HUES48 (cell line): Measurements from ENCODE around the gene PLEKHA8.

Experiments used
- H3K27ac ChIP-seq: one replicate; pipeline ENCODE4 v1.7.0; 2013; ENCODE audit warnings: low read depth, low read length, inconsistent platforms
- H3K27me3 ChIP-seq: 2 replicates; pipeline ENCODE4 v1.6.1; 2013; ENCODE audit warnings: mild to moderate bottlenecking, low read length; ENCODE audit not compliant: control insufficient read depth, insufficient read depth
- H3K36me3 ChIP-seq: 2 replicates; pipeline ENCODE4 v1.6.1; 2013; ENCODE audit warnings: low read length; ENCODE audit not compliant: control insufficient read depth, insufficient read depth
- H3K4me1 ChIP-seq: 2 replicates; pipeline ENCODE4 v1.6.1; 2013; ENCODE audit warnings: mild to moderate bottlenecking, low read length; ENCODE audit not compliant: control insufficient read depth, insufficient read depth
- H3K4me3 ChIP-seq: 2 replicates; pipeline ENCODE4 v1.5.1; 2013; ENCODE audit warnings: mild to moderate bottlenecking, low read depth, low read length
- H3K9ac ChIP-seq: 2 replicates; pipeline ENCODE4 v1.6.1; 2013; ENCODE audit warnings: mild to moderate bottlenecking, low read depth, low read length, moderate library complexity
- H3K9me3 ChIP-seq: 2 replicates; pipeline ENCODE4 v1.6.1; 2013; ENCODE audit warnings: low read length; ENCODE audit not compliant: control insufficient read depth, insufficient read depth

The PLEKHA8 gene

GRCh38 chr7:29996321-29996720 is 31.9 kb upstream of the PLEKHA8 start:
- H3K4me3 ChIP-seq = no peak overlapping the region
- H3K9ac ChIP-seq = no peak overlapping the region
- no peak overlapping the region for H3K27ac ChIP-seq
- H3K9me3 ChIP-seq = peaks cover 10% of the 10 kb centered on the region
- no peaks in the 10 kb centered on the region for H3K27me3 ChIP-seq
- no peaks in the 10 kb centered on the region for H3K36me3 ChIP-seq
- no peaks in the 10 kb centered on the region for H3K4me1 ChIP-seq

DNA sequence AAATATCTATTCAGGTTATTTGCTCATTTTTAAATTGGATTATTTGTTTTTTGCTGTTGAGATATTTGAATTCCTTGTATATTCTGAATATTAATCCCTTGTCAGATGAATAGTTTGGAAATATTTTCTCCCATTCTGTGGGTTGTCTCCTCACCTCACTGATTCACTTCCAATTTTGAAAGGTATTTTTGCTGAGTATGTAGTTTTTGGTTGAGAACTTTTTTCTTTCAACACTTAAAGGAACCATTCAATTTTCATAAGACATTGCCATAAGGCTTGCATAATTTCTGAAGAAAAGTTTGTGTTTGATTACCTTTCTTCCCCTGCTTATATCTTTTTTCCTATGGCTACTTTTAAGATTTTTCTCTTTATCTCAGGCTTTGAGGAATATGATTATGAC is 29.7 kb upstream of the PLEKHA8 start:
- Histone ChIP-seq H3K4me3 (no peak overlapping the region), H3K9ac (no peak overlapping the region), H3K36me3 (no peaks in the 10 kb centered on the region), H3K27me3 (no peaks in the 10 kb centered on the region), H3K27ac (no peak overlapping the region), H3K4me1 (peaks cover 8% of the 10 kb centered on the region), H3K9me3 (peaks cover 10% of the 10 kb centered on the region)

- Histone ChIP-seq H3K27me3 (no peaks in the 10 kb centered on the region), H3K27ac (no peak overlapping the region), H3K9ac (no peak overlapping the region), H3K4me3 (no peak overlapping the region), H3K36me3 (no peaks in the 10 kb centered on the region), H3K4me1 (peaks cover 15% of the 10 kb centered on the region), H3K9me3 (no peaks in the 10 kb centered on the region)
These were observed 26.2 kb upstream of the PLEKHA8 start for GRCh38 chr7:30001998-30002397.

- Histone ChIP-seq H3K27ac (no peak overlapping the region), H3K36me3 (no peaks in the 10 kb centered on the region), H3K4me3 (no peak overlapping the region), H3K9ac (no peak overlapping the region), H3K9me3 (no peaks in the 10 kb centered on the region), H3K27me3 (no peaks in the 10 kb centered on the region), H3K4me1 (peaks cover 15% of the 10 kb centered on the region)
These were observed 25.1 kb upstream of the PLEKHA8 start for GRCh38 chr7:30003098-30003497.

DNA sequence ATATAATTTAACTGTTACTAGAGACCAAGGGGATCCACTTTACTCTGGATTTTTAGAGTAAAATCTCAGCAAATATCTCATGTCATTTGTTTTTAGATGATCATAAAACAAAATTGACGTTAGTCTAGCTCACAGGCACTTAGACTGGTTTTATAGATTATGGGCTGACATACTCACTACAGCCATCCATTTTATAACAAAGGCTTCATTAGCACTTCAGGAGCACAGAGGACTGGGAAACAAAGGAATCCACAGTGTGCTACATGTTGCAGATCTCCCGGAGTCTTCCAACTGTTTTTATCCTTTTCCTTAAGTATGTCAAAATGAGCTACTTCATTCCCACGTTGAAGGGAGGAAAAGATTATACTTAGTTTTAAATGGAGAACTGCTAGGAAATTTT is 22.7 kb upstream of the PLEKHA8 start:
- Histone ChIP-seq H3K27ac (peak overlapping the region; percentile 1), H3K9me3 (no peaks in the 10 kb centered on the region), H3K27me3 (no peaks in the 10 kb centered on the region), H3K4me3 (no peak overlapping the region), H3K4me1 (peaks cover 15% of the 10 kb centered on the region), H3K36me3 (no peaks in the 10 kb centered on the region), H3K9ac (no peak overlapping the region)

DNA sequence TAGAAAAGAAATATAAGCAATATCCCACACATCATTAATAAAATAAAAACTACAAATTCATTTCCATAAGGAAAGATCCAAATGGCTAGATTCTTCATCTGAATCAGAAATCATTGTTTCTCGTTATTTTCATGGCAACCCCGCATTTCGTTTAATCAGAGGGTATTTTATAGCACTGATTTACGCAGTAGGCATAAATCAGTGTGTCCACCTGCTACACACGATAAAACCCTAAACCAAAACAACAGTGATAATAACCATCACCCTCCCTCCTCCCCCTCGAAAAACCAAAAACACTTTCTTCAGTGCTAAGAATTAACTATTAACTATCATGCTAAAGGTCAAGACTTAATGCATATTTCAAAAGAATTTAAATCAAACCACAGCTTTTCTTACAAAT is 18.2 kb upstream of the PLEKHA8 start:
- Histone ChIP-seq H3K27ac (no peak overlapping the region), H3K9me3 (no peaks in the 10 kb centered on the region), H3K27me3 (no peaks in the 10 kb centered on the region), H3K36me3 (peaks cover 16% of the 10 kb centered on the region), H3K4me1 (peaks cover 7% of the 10 kb centered on the region; the same call in 1 of the 2 replicates), H3K4me3 (no peak overlapping the region), H3K9ac (no peak overlapping the region)

DNA sequence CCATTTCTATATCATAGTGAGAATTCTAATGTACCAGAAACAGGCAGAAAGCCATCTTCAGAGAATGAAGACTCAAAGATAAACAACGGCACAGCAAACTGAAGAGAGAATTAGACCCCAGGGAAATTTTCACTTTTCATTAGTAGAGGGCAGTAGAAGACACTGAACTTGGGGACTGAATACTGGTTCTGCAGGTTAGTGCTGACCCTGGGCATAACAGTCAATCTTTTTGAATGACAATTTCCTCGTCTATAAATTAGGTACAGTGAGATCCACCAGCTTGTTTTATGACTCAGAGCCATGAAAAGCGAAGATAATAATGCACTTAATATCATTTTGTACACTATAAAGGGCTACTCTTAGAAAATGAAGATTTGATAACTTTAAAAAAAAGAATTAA is 15.5 kb upstream of the PLEKHA8 start:
- H3K4me1 ChIP-seq = no peaks in the 10 kb centered on the region

GRCh38 chr7:30018451-30018850 is 9.8 kb upstream of the PLEKHA8 start:
- Histone ChIP-seq H3K36me3 (peaks cover 57% of the 10 kb centered on the region), H3K4me1 (no peaks in the 10 kb centered on the region), H3K27ac (no peak overlapping the region), H3K4me3 (no peak overlapping the region), H3K9me3 (no peaks in the 10 kb centered on the region), H3K27me3 (no peaks in the 10 kb centered on the region), H3K9ac (no peak overlapping the region)

More for the DNA sequence above, 15.5 kb upstream of the PLEKHA8 start:
- H3K9ac ChIP-seq = no peak overlapping the region
- peaks cover 27% of the 10 kb centered on the region for H3K36me3 ChIP-seq
- no peak overlapping the region for H3K4me3 ChIP-seq
- no peak overlapping the region for H3K27ac ChIP-seq
- no peaks in the 10 kb centered on the region for H3K27me3 ChIP-seq
- H3K9me3 ChIP-seq = no peaks in the 10 kb centered on the region

- Histone ChIP-seq H3K27me3 (no peaks in the 10 kb centered on the region), H3K4me1 (no peaks in the 10 kb centered on the region), H3K4me3 (no peak overlapping the region), H3K27ac (no peak overlapping the region), H3K36me3 (peaks cover 49% of the 10 kb centered on the region), H3K9ac (no peak overlapping the region), H3K9me3 (no peaks in the 10 kb centered on the region)
These were observed 8.8 kb upstream of the PLEKHA8 start for GRCh38 chr7:30019387-30019786.

GRCh38 chr7:30019960-30020359 is 8.3 kb upstream of the PLEKHA8 start:
- Histone ChIP-seq H3K9ac (no peak overlapping the region), H3K4me1 (peaks cover 4% of the 10 kb centered on the region; the same call in 1 of the 2 replicates), H3K4me3 (no peak overlapping the region), H3K36me3 (peaks cover 45% of the 10 kb centered on the region), H3K27me3 (no peaks in the 10 kb centered on the region), H3K9me3 (no peaks in the 10 kb centered on the region), H3K27ac (no peak overlapping the region)

- Histone ChIP-seq H3K27ac (no peak overlapping the region), H3K27me3 (no peaks in the 10 kb centered on the region), H3K4me3 (no peak overlapping the region), H3K9me3 (no peaks in the 10 kb centered on the region), H3K9ac (no peak overlapping the region), H3K4me1 (peaks cover 8% of the 10 kb centered on the region; the same call in 1 of the 2 replicates), H3K36me3 (peaks cover 45% of the 10 kb centered on the region)
These were observed 7.7 kb upstream of the PLEKHA8 start for GRCh38 chr7:30020535-30020934.

GRCh38 chr7:30022991-30023390 is 5.2 kb upstream of the PLEKHA8 start:
- Histone ChIP-seq H3K9me3 (no peaks in the 10 kb centered on the region), H3K27ac (no peak overlapping the region), H3K36me3 (peaks cover 33% of the 10 kb centered on the region), H3K4me1 (peaks cover 17% of the 10 kb centered on the region; the same call in 1 of the 2 replicates), H3K9ac (no peak overlapping the region), H3K27me3 (no peaks in the 10 kb centered on the region), H3K4me3 (no peak overlapping the region)
